Measurements from ENCODE around the gene PPP4R3C.
"Not testable (repeated sequence)": the region's sequence is repeated elsewhere in the genome, so short reads cannot be mapped to it uniquely, and the experiment has no call there.

Gene PPP4R3C

GRCh38 chrX:27463187-27463586 lies at the start of gene PPP4R3C:
Gene PPP4R3C (minus strand): TSS chrX:27463341. CDS start chrX:27463296, 45 bp downstream.
- no peak for DNase-seq

GRCh38 chrX:27491397-27491796 lies 28.3 kb upstream of the PPP4R3C start:
- no peak for DNase-seq

GRCh38 chrX:27466051-27466450 lies 2.9 kb upstream of the PPP4R3C start:
- no peak for DNase-seq

GRCh38 chrX:27465036-27465435 lies 1.9 kb upstream of the PPP4R3C start:
- no peak for DNase-seq

- DNase-seq = not testable (repeated sequence)
These were observed 4.0 kb downstream of the PPP4R3C start for GRCh38 chrX:27459129-27459528.

GRCh38 chrX:27458544-27458943 lies 4.6 kb downstream of the PPP4R3C start:
- not testable (repeated sequence) for DNase-seq

- DNase-seq = no peak
These were observed 11.8 kb downstream of the PPP4R3C start for GRCh38 chrX:27451324-27451723.

GRCh38 chrX:27446423-27446822 lies 16.7 kb downstream of the PPP4R3C start:
- DNase-seq = no peak

GRCh38 chrX:27445438-27445837 lies 17.7 kb downstream of the PPP4R3C start:
- DNase-seq = no peak

- no peak for DNase-seq
These were observed 18.8 kb downstream of the PPP4R3C start for GRCh38 chrX:27444093-27444908.

- not testable (repeated sequence) for DNase-seq
These were observed 20.7 kb downstream of the PPP4R3C start for GRCh38 chrX:27442392-27442791.

GRCh38 chrX:27439771-27440170 lies 23.4 kb downstream of the PPP4R3C start:
- DNase-seq = no peak

- DNase-seq = no peak
These were observed 24.2 kb downstream of the PPP4R3C start for GRCh38 chrX:27438937-27439336.

- DNase-seq = no peak
These were observed 28.1 kb downstream of the PPP4R3C start for GRCh38 chrX:27435031-27435430.
